IMR-90 (cell line): Measurements from ENCODE around the gene FAM149A. TPM values are rescaled to one million over a fixed set of nuclear protein-coding genes. Genes with fewer than 3 reads are reported as not detected.
A peak's percentile ranks its signal among the peaks of the same experiment; 100 is the strongest.

Experiments
- ATAC-seq: fragments of 200-7000 bp; cut with Tn5 transposase; 2 replicates; pipeline ENCODE4 v1.9.1; 2020; ENCODE audit warnings: low read depth, mild to moderate bottlenecking, moderate library complexity
- BruUV-seq: library from RNA; stranded (reverse); fragments of 400-500 nt; replicated peaks from 2 replicates; lab custom pipeline; 2021; lab: Mats Ljungman, UMichigan
- CTCF ChIA-PET: fragments of 300-600 bp; formaldehyde crosslinking; extraction: SDS; loops from one replicate; lab custom pipeline; 2021; ENCODE audit warnings: antibody characterized with exemption; lab: Yijun Ruan, JAX
- POLR2A ChIA-PET: fragments of 300-600 bp; sonication (Branson Sonifier 250); formaldehyde crosslinking; loops from one replicate; lab custom pipeline; 2022; ENCODE audit warnings: antibody characterized with exemption; ENCODE audit not compliant: unreplicated experiment; lab: Charles Lee
- DNase-seq: peaks from one replicate; pipeline ENCODE4 v3.0.0; 2013
- H2AFZ ChIP-seq: replicated peaks from 2 replicates; pipeline ENCODE3; 2013; ENCODE audit warnings: low read length, mild to moderate bottlenecking; ENCODE audit not compliant: poor library complexity
- H2AK5ac ChIP-seq: 2 replicates; pipeline ENCODE4 v1.6.1; 2013; ENCODE audit warnings: low read depth, low read length, inconsistent platforms
- H2AK9ac ChIP-seq: replicated peaks from 2 replicates; pipeline ENCODE3; 2013; ENCODE audit warnings: mild to moderate bottlenecking, low read depth, low read length, moderate library complexity; ENCODE audit not compliant: poor library complexity
- H2BK120ac ChIP-seq: 2 replicates; pipeline ENCODE4 v1.6.1; 2013; ENCODE audit warnings: low read depth, low read length, inconsistent platforms
- H2BK15ac ChIP-seq: 3 replicates; pipeline ENCODE4 v1.6.1; 2013; ENCODE audit warnings: low read depth, low read length, inconsistent platforms
- H2BK20ac ChIP-seq: 2 replicates; pipeline ENCODE4 v1.6.1; 2013; ENCODE audit warnings: low read depth, mild to moderate bottlenecking, inconsistent platforms, low read length, moderate library complexity
- H2BK5ac ChIP-seq: 2 replicates; pipeline ENCODE4 v1.6.1; 2013; ENCODE audit warnings: mild to moderate bottlenecking, low read depth, low read length, inconsistent platforms; ENCODE audit not compliant: poor library complexity, severe bottlenecking
- H3K14ac ChIP-seq: replicated peaks from 2 replicates; pipeline ENCODE4 v1.6.1; 2013; ENCODE audit warnings: low read depth, low read length, inconsistent platforms
- H3K18ac ChIP-seq: 2 replicates; pipeline ENCODE4 v1.6.1; 2013; ENCODE audit warnings: low read depth, low read length, control low read depth
- H3K23ac ChIP-seq: 2 replicates; pipeline ENCODE4 v1.6.1; 2013; ENCODE audit warnings: low read depth, low read length, inconsistent platforms
- H3K27ac ChIP-seq: 2 replicates; pipeline ENCODE4 v1.5.1; 2013; ENCODE audit warnings: mild to moderate bottlenecking, control low read depth, low read length; ENCODE audit not compliant: insufficient read depth
- H3K27me3 ChIP-seq: 2 replicates; pipeline ENCODE4 v1.6.1; 2013; ENCODE audit warnings: low read length; ENCODE audit not compliant: control insufficient read depth, insufficient read depth
- H3K36me3 ChIP-seq: 2 replicates; pipeline ENCODE4 v1.6.1; 2013; ENCODE audit warnings: low read length, mixed read lengths; ENCODE audit not compliant: control insufficient read depth, insufficient read depth
- H3K4ac ChIP-seq: 2 replicates; pipeline ENCODE4 v1.6.1; 2013; ENCODE audit warnings: low read depth, low read length, inconsistent platforms
- H3K4me1 ChIP-seq: 2 replicates; pipeline ENCODE4 v1.6.1; 2013; ENCODE audit warnings: low read length, mixed read lengths; ENCODE audit not compliant: control insufficient read depth, insufficient read depth
- H3K4me2 ChIP-seq: 2 replicates; pipeline ENCODE4 v1.6.1; 2013; ENCODE audit warnings: low read depth, mild to moderate bottlenecking, control low read depth, low read length, moderate library complexity
- H3K4me3 ChIP-seq: 2 replicates; pipeline ENCODE4 v1.5.1; 2013; ENCODE audit warnings: low read depth, mild to moderate bottlenecking, control low read depth, low read length, moderate library complexity; ENCODE audit not compliant: insufficient read depth
- H3K56ac ChIP-seq: 2 replicates; pipeline ENCODE4 v1.6.1; 2013; ENCODE audit warnings: low read length, inconsistent platforms; ENCODE audit not compliant: insufficient read depth; ENCODE audit errors: extremely low read depth
- H3K79me1 ChIP-seq, 2 experiments: 2 replicates each; pipeline ENCODE4 v1.6.1; 2013; ENCODE audit warnings: low read length in 2 of 2, inconsistent platforms in 1 of 2, low read depth in 1 of 2
- H3K9ac ChIP-seq: 2 replicates; pipeline ENCODE4 v1.6.1; 2013; ENCODE audit warnings: low read depth, low read length, control low read depth
- H3K9me1 ChIP-seq: 2 replicates; pipeline ENCODE4 v1.6.1; 2013; ENCODE audit warnings: low read length, inconsistent platforms; ENCODE audit not compliant: insufficient read depth
- H3K9me3 ChIP-seq: 2 replicates; pipeline ENCODE4 v1.6.1; 2013; ENCODE audit warnings: low read length; ENCODE audit not compliant: control insufficient read depth, insufficient read depth
- H4K20me1 ChIP-seq: 2 replicates; pipeline ENCODE4 v1.6.1; 2013; ENCODE audit warnings: low read length, inconsistent platforms; ENCODE audit not compliant: insufficient read depth
- H4K5ac ChIP-seq: 2 replicates; pipeline ENCODE4 v1.6.1; 2013; ENCODE audit warnings: mild to moderate bottlenecking, low read depth, low read length, control low read depth
- H4K8ac ChIP-seq, 2 experiments: 2 replicates each; pipeline ENCODE4 v1.6.1; 2013; ENCODE audit warnings: low read depth in 2 of 2, low read length in 2 of 2, control low read depth in 1 of 2, inconsistent platforms in 1 of 2
- H4K91ac ChIP-seq: 2 replicates; pipeline ENCODE4 v1.6.1; 2013; ENCODE audit warnings: low read depth, low read length, inconsistent platforms; ENCODE audit not compliant: insufficient read depth
- BHLHE40 ChIP-seq: fragments of 150-350 bp; IDR thresholded peaks from 2 replicates; pipeline ENCODE4 v1.6.1; 2016; ENCODE audit warnings: mild to moderate bottlenecking, low read depth, low read length
- CEBPB ChIP-seq: IDR thresholded peaks from 2 replicates; pipeline ENCODE4 v1.6.1; 2012; ENCODE audit warnings: low read depth, low read length, improper control_type of control experiment
- CHD1 ChIP-seq: IDR thresholded peaks from 2 replicates; pipeline ENCODE4 v1.6.1; 2012; ENCODE audit warnings: low read depth, low read length, improper control_type of control experiment
- MXI1 ChIP-seq: IDR thresholded peaks from 2 replicates; pipeline ENCODE4 v1.6.1; 2012; ENCODE audit warnings: low read depth, mild to moderate bottlenecking, low read length, moderate library complexity, borderline replicate concordance
- NFE2L2 ChIP-seq: fragments of 150-350 bp; IDR thresholded peaks from 2 replicates; pipeline ENCODE4 v1.6.1; 2016; ENCODE audit warnings: low read depth, mild to moderate bottlenecking, low read length
- RAD21 ChIP-seq: IDR thresholded peaks from 2 replicates; pipeline ENCODE4 v1.6.1; 2012; ENCODE audit warnings: low read length, improper control_type of control experiment
- RFX5 ChIP-seq: IDR thresholded peaks from 2 replicates; pipeline ENCODE4 v1.8.0; 2012; ENCODE audit warnings: low read depth, mild to moderate bottlenecking, low read length, moderate library complexity
- WGBS, 2 experiments: methylation state at CpG; one replicate each; pipeline versions ENCODE4 v1.1.5 to v1.1.7; 2013; ENCODE audit warnings: missing lambda C conversion rate in 2 of 2; ENCODE audit not compliant: insufficient read length in 1 of 2; ENCODE audit errors: extremely low coverage in 2 of 2; 5-methylcytosine and 5-hydroxymethylcytosine counted together
- dilution Hi-C: fragments of 300-500 bp; cut with HindIII; formaldehyde crosslinking; loops from one replicate; pipeline ENCODE4 v1.14.3; 2018; ENCODE audit warnings: low sequenced_read_pairs; ENCODE audit not compliant: unreplicated experiment
- in situ Hi-C: fragments of 300-500 bp; cut with MboI; formaldehyde crosslinking; loops from 3 replicates; pipeline ENCODE4 v1.14.3; 2019; ENCODE audit warnings: low sequenced_read_pairs, inconsistent platforms, mixed read lengths
- intact Hi-C: fragments of 100-400 bp; cut with micrococcal nuclease; formaldehyde crosslinking; loops from 2 replicates; pipeline ENCODE4 v1.10.0; 2022
- polyA plus RNA-seq, 3 experiments: library from polyadenylated mRNA; depleted of rRNA; stranded (reverse); fragments of >200 nt; gene quantifications; 2 replicates each; pipeline ENCODE4 v1.2.3, GENCODE V29; 2012; ENCODE audit warnings: low replicate concordance in 1 of 3
- total RNA-seq: library from RNA; depleted of rRNA; stranded (reverse); fragments of >200 nt; gene quantifications from 2 replicates; pipeline ENCODE4 v1.2.3, GENCODE V29; 2012

The FAM149A gene
- total and polyA plus RNA-seq, 2 of the 4 experiments (the other 2 are of a cell fraction) = 0.54 to 0.70 TPM

- Histone ChIP-seq H3K9ac (no peak overlapping the region), H2AFZ (peak overlapping the region; percentile 23), H3K4ac (no peak overlapping the region), H3K36me3 (no peaks in the 10 kb centered on the region), H3K9me1 (no peaks in the 10 kb centered on the region), H3K4me2 (no peak overlapping the region), H3K14ac (no peak overlapping the region), H3K79me1 (no peaks in the 10 kb centered on the region), H4K8ac (no peak overlapping the region), H2BK20ac (no peak overlapping the region), H3K23ac (no peak overlapping the region), H3K9me3 (no peaks in the 10 kb centered on the region), H2BK15ac (no peak overlapping the region), H4K91ac (no peak overlapping the region), H4K20me1 (no peaks in the 10 kb centered on the region), H3K4me1 (no peaks in the 10 kb centered on the region), H4K5ac (no peak overlapping the region), H3K27me3 (no peaks in the 10 kb centered on the region), H2BK5ac (no peak overlapping the region), H2AK5ac (no peak overlapping the region), H2BK120ac (no peak overlapping the region), H3K27ac (no peak overlapping the region), H2AK9ac (no peak overlapping the region), H3K56ac (no peak overlapping the region), H3K18ac (no peak overlapping the region), H3K4me3 (no peak overlapping the region)
- no peak for DNase-seq
- CTCF ChIA-PET = interaction anchor here (0.8 kb wide), 1 partner anchor 66 kb away, joined by 3 read pairs; no protein-coding TSS in a partner anchor
- POLR2A ChIA-PET = no interaction called here
- in situ Hi-C loops = no loop called here
- ATAC-seq = no peak
- WGBS, 2 experiments = 84% methylated on average over 8 of the region's 16 CpGs; no CpG with 5 or more reads in 1 of the 2 experiments
- BruUV-seq = no TSS peak
- TF ChIP-seq MXI1 (no peak), RAD21 (no peak), RFX5 (no peak), NFE2L2 (no peak), CHD1 (no peak), CEBPB (no peak), BHLHE40 (no peak)
- intact Hi-C loops = no loop called here
- dilution Hi-C loops = no loop called here
Measured at GRCh38 chr4:186169945-186170802, 65.7 kb downstream of the FAM149A start.
